GM12874 (cell line): Measurements from ENCODE around the gene ANTXR1.

Experiments
- TF ChIP-seq, protein P1 (sequence below): IDR thresholded peaks from 2 replicates; pipeline ENCODE4 v1.5.1; 2011; ENCODE audit warnings: low read depth, mild to moderate bottlenecking, control low read depth, low read length, moderate library complexity; ENCODE audit not compliant: insufficient read depth

The ANTXR1 gene

DNA sequence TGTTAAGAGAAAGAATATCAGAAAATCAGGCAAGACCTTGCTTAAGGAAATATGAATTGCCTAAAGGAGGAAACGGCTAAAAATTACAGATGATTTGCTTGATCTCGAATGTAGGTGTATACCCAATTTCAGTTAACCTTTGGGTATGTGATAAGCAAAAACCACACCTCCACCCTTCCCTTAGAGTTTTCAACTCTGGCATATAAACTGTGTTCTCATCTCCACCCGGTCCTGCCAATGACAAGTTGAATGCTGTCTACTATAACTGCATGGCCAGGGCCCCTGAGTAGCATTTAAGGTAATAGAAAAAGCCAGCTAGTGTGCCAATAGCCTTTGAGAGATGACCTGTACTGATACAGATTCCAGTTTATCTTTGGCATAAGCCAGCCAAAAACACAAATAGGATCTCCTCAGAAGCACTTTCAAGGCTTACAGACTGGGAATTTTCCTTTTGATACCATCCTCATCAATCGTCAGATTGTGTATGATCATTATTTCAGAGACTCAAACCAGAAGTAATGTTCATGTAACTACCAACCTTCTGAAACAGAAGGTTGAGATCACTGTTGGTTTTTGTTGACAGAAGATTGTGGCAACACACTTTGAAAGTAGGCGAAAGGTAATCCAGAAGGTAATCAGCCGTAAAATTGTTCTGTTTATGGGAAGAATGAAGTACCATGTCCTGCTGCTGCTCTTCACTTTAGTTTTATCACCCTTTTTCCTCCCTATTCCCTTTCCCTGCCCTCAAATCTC lies 211.0 kb downstream of the ANTXR1 start:
- TF ChIP-seq, protein P1, sequence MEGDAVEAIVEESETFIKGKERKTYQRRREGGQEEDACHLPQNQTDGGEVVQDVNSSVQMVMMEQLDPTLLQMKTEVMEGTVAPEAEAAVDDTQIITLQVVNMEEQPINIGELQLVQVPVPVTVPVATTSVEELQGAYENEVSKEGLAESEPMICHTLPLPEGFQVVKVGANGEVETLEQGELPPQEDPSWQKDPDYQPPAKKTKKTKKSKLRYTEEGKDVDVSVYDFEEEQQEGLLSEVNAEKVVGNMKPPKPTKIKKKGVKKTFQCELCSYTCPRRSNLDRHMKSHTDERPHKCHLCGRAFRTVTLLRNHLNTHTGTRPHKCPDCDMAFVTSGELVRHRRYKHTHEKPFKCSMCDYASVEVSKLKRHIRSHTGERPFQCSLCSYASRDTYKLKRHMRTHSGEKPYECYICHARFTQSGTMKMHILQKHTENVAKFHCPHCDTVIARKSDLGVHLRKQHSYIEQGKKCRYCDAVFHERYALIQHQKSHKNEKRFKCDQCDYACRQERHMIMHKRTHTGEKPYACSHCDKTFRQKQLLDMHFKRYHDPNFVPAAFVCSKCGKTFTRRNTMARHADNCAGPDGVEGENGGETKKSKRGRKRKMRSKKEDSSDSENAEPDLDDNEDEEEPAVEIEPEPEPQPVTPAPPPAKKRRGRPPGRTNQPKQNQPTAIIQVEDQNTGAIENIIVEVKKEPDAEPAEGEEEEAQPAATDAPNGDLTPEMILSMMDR, result no peak

DNA sequence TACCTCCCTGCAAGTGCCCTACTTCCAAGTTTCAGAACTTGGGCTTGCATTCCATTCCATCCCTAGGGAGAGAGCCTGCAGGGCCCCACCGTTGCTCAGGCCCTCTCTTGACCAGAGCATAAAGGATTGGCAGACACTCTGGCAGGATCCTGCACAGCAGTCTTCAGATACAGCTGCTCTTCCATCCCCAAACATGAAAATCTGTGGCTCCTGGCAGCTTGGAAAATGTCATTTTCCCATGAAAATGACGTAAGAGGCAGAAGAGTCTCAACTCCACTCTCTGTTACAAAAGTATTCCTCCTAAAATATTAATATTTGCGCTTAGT lies 211.5 kb downstream of the ANTXR1 start:
- TF ChIP-seq, protein P1, result no peak

DNA sequence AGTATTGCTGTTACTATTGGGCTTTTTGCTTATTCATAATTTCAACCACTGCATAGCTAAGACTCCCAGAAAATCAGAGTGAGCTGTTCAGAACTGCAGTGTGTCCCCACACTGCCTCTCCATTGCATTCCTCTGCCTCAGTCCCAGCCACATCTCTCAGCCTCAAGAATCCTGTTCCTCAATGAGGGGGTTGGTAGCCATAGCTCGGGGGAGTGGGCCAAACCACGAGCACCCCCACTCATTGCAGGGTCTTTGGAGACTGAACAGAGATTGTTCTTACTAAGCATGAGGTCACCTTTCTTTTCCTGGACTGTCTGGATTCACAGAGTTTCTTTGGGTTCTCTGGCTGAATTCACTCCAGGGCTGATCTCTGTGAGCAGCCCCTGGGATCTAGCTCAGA lies 213.0 kb downstream of the ANTXR1 start:
- TF ChIP-seq, protein P1, result no peak

DNA sequence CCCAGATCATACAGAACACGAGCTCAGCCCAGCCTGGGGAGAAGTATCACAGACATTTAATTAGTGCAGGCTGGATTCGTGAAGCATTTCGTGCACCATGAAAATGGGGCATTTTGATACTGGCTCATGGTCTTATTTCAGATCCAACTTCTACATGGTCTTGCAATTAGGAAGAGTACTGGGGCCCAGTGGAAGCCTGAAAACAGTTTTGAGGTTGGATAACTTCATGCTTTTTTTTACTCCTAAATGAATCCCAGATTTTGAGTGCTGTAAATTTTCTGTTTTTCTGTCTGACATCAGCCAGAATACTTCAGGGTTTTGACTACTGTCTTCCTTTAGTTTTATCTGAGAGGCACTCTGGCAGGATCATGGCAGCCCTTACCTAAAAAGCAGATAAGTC lies 213.9 kb downstream of the ANTXR1 start:
- TF ChIP-seq, protein P1, result no peak

DNA sequence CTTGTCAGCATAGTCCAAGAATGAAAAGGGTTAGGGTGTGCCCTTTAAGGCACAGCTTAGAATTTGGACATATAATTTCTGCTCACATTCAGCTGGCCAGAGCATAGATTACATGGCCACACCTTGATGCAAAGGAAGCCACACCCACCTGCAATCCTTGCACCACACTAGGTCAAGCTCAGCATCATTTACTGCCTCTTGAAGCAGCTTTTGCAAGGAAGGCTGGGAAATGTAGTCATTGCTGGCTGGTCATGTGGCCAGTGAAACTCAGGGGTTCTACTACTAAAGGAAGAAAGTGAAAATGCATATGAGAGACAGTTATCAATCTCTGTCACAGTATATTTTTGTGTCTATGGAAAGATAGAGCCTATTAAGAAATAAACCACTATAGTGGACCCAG lies 214.7 kb downstream of the ANTXR1 start:
- TF ChIP-seq, protein P1, result no peak

DNA sequence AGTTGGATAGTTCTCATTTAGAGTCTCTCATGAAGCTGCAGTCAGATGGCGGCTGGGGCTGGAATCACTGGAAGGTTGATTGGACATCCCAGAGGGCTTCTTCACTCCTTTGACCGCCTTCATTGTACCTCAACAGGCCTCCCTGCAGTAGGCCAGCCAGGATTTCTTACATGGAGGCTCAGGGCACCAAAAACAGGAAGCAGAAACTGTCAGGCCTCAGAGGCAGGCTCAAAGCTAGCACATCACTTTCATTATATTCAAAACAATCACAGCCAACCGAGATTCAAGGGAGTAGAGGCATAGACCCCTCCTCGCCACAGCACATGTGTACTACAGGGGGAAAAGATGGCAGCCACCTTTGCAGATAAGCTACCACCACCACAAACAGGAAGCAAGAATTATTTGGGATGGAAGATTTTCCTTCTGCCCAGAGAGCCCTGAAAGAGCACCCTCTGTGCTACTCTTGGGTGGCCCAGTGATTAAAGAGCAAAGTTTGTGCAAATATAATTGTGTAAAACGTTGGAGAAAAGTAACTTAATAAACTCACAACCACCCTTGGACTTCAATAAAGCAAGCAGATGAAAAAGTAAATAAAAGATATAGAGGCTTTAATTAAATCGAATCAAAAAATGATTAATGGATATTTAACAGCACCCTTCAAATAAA lies 218.8 kb downstream of the ANTXR1 start:
- TF ChIP-seq, protein P1, result no peak

DNA sequence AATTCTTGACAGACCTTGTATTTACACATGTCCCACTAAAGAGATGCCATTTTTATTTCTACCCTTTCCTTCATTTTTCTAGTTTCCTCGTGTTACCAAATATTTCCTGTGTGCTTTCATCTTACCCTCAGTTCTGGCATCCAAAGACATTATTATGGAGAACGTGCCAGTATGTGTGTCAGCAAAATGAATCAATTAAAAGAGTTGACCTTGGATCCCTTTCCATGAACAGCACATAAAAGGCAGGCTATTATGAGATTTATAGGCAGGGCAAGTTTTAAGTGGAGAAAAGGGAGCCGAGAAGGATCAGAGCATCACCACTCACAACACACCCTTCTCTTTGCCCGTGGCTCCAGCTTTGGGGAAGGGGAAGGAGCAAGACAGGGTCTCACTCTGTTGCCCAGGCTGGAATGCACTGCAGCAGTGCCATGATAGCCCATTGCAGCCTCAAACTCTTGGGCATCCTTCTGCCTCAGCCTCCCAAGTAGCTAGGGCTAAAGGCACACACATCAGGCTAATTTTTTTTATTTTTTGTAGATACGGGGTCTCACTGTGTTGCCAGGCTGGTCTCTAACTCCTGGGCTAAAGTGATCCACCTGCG lies 224.2 kb downstream of the ANTXR1 start:
- TF ChIP-seq, protein P1, result no peak
